ENCODE data around the gene FKBP6. TPM values are rescaled to one million over a fixed set of nuclear protein-coding genes. Genes with fewer than 3 reads are reported as not detected.
"Not testable (repeated sequence)": the region's sequence is repeated elsewhere in the genome, so short reads cannot be mapped to it uniquely, and the experiment has no call there.

The FKBP6 gene
- total RNA-seq, 1 donor from 2014 or later, result not detected

DNA sequence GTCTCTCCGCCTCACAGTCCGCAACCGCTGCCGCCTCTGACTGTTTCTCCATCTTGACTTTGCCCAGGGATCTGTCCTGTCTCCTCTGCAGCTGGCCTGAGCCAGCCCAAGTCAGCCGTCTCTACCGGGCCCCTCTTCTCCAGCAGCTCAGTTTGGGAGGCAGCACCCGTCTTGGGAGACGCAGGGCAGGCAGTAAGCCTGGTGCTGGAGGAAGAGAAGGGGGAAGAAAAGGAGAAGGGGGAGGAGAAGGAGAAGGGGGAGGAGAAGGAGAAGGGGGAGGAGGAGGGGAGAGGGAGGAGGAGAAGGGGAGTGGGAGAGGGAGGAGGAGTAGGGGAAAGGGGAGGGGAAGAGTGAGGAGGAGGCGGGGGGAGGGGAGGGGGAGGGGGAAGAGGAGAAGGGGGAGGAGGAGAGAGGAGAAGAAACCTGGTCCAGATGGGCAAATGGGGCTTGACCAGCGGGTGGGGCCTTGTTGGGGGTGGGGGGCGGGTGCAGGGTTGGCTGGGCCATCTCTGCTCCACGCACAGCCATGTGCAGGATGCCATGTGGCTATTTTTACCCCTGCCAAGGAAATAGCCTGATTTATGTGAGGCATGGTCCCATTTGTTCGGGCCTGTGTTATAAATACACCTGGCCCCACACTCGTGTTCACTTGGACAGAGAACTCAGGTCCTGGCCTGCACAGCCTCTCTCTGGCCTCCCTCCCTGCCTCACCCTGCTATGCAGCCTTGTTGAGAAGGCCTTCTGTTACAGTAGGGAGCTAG is 69.7 kb downstream of the FKBP6 start:
- H3K27me3 Mint-ChIP-seq (ENCODE audit: low read depth), result no peaks in the 10 kb centered on the region
- H3K27ac Mint-ChIP-seq (ENCODE audit: unreplicated experiment), result no peak overlapping the region
- DNase-seq (ENCODE audit: low spot score), result no peak
- no peaks in the 10 kb centered on the region for H3K9me3 Mint-ChIP-seq (ENCODE audit: low read depth)
- H3K4me3 Mint-ChIP-seq (ENCODE audit: unreplicated experiment), result no peak overlapping the region
- no peaks in the 10 kb centered on the region for H3K4me1 Mint-ChIP-seq (ENCODE audit: low read depth)
- TF ChIP-seq, protein P1, sequence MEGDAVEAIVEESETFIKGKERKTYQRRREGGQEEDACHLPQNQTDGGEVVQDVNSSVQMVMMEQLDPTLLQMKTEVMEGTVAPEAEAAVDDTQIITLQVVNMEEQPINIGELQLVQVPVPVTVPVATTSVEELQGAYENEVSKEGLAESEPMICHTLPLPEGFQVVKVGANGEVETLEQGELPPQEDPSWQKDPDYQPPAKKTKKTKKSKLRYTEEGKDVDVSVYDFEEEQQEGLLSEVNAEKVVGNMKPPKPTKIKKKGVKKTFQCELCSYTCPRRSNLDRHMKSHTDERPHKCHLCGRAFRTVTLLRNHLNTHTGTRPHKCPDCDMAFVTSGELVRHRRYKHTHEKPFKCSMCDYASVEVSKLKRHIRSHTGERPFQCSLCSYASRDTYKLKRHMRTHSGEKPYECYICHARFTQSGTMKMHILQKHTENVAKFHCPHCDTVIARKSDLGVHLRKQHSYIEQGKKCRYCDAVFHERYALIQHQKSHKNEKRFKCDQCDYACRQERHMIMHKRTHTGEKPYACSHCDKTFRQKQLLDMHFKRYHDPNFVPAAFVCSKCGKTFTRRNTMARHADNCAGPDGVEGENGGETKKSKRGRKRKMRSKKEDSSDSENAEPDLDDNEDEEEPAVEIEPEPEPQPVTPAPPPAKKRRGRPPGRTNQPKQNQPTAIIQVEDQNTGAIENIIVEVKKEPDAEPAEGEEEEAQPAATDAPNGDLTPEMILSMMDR (IDR thresholded peaks at IDR 0.05), result no peak
- H3K36me3 Mint-ChIP-seq (ENCODE audit: low read depth), result no peaks in the 10 kb centered on the region

DNA sequence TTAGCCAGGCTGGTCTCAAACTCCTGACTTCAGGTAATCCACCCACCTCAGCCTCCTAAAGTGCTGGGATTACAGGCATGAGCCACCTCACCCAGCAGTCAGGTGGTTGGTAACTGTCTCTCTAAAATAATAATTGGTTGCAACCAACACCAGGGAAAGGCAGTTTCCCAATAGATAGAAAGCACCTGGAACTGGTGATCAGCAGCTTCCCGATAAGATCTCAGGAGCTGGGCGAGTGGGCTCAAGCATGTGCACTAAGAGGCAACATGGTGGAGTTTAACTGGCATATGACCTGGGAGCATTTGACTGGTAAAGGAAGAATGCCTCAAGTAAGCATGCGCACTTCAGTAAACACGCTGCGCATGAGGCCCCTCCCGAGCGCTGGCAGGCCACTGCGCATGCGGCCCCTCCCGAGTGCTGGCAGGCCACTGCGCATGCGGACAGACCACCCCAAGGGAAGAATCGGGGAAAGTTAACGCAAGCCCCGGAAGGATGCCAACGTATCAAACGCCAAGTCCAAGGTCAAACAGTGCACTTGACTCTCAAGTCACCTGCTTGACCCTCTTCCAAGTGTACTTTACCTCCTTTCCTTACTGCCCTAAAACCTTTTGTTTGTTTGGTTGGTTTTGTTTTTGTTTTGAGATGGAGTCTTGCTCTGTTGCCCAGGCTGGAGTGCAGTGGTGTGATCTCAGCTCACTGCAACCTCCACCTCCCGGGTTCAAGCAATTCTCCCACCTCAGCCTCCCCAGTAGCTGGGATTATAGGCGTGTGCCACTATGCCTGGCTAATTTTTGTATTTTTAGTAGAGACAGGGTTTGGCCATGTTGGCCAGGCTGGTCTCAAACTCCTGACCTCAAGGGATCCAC is 71.5 kb downstream of the FKBP6 start:
- not testable (repeated sequence) for H3K4me3 Mint-ChIP-seq (ENCODE audit: unreplicated experiment); H3K36me3 Mint-ChIP-seq (ENCODE audit: low read depth); H3K4me1 Mint-ChIP-seq (ENCODE audit: low read depth); H3K27ac Mint-ChIP-seq (ENCODE audit: unreplicated experiment); H3K27me3 Mint-ChIP-seq (ENCODE audit: low read depth); H3K9me3 Mint-ChIP-seq (ENCODE audit: low read depth); DNase-seq (ENCODE audit: low spot score)

DNA sequence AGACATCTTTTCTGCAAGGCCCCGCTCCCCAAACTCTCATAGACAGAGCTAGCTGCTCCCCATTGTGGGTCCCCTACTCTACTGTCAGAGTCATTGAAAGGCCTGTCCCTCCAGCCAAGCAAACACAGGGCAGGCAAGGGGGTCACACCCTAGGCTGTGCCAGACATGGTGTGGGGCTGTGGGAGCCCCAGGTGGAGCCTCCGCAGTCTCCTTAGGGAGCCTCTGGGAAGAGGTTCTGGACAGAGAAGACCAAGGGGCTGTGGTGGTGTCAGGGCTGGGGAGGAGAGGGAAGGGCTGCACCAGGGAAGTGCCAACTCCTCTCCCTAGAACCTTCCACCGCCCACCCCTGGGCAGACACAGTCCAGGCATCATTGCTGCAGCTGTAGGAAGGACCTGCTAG is 76.9 kb downstream of the FKBP6 start:
- not testable (repeated sequence) for H3K4me3 Mint-ChIP-seq (ENCODE audit: unreplicated experiment); H3K27me3 Mint-ChIP-seq (ENCODE audit: low read depth); DNase-seq (ENCODE audit: low spot score); H3K27ac Mint-ChIP-seq (ENCODE audit: unreplicated experiment); H3K4me1 Mint-ChIP-seq (ENCODE audit: low read depth); H3K36me3 Mint-ChIP-seq (ENCODE audit: low read depth); H3K9me3 Mint-ChIP-seq (ENCODE audit: low read depth)

Other genes with a start within 250 kb of the FKBP6 start
- not detected in 3 replicates for gene SPDYE9, start 242.1 kb upstream of the FKBP6 start, total RNA-seq
- 15.2 to 16.3 TPM (median 15.5 TPM) in 3 replicates for gene NSUN5, start 19.3 kb upstream of the FKBP6 start, total RNA-seq
- not detected in 3 replicates for gene TRIM50, start 79 bp upstream of the FKBP6 start, total RNA-seq
- 2.2 to 4.5 TPM (median 4.3 TPM) in 3 replicates for gene FZD9, start 105.6 kb downstream of the FKBP6 start, total RNA-seq
- gene BAZ1B, start 194.1 kb downstream of the FKBP6 start, total RNA-seq, result 64.9 to 74.9 TPM (median 65.5 TPM) in 3 replicates
- 35.7 to 40.2 TPM (median 39.7 TPM) in 3 replicates for gene BCL7B, start 229.5 kb downstream of the FKBP6 start, total RNA-seq

Data from chondrocyte (in vitro differentiated cells).